HEK293 (cell line): ENCODE results near the gene SLC25A41.
A peak's percentile ranks its signal among the peaks of the same experiment; 100 is the strongest.

Experiments used
- BCL11A ChIP-seq: fragments of 450-650 bp; formaldehyde crosslinking; IDR thresholded peaks from 2 replicates; pipeline ENCODE4 v1.5.1; 2016; ENCODE audit warnings: low read depth, missing biosample characterization, missing genetic modification characterization
- GLI2 ChIP-seq: fragments of 450-650 bp; formaldehyde crosslinking; IDR thresholded peaks from 2 replicates; pipeline ENCODE4; 2017; ENCODE audit warnings: missing biosample characterization, missing genetic modification characterization, low read depth, borderline replicate concordance
- GLIS1 ChIP-seq: fragments of 450-650 bp; formaldehyde crosslinking; IDR thresholded peaks from 2 replicates; pipeline ENCODE4 v1.5.1; 2016; ENCODE audit warnings: missing biosample characterization, missing genetic modification characterization
- HOXD13 ChIP-seq: sonication (generic); formaldehyde crosslinking; IDR thresholded peaks from 2 replicates; pipeline ENCODE4 v1.8.0; 2022; ENCODE audit warnings: missing genetic modification reagents, borderline replicate concordance
- KLF9 ChIP-seq: fragments of 450-650 bp; formaldehyde crosslinking; IDR thresholded peaks from 2 replicates; pipeline ENCODE4 v1.5.1; 2016; ENCODE audit warnings: missing biosample characterization, missing genetic modification characterization, low read depth
- MYNN ChIP-seq: fragments of 450-650 bp; formaldehyde crosslinking; IDR thresholded peaks from 2 replicates; pipeline ENCODE4 v1.5.1; 2016; ENCODE audit warnings: missing biosample characterization, missing genetic modification characterization, borderline replicate concordance
- SCRT2 ChIP-seq: fragments of 450-650 bp; formaldehyde crosslinking; IDR thresholded peaks from 2 replicates; pipeline ENCODE4 v1.5.1; 2016; ENCODE audit warnings: missing biosample characterization, missing genetic modification characterization
- SP3 ChIP-seq: fragments of 450-650 bp; formaldehyde crosslinking; IDR thresholded peaks from 2 replicates; pipeline ENCODE4 v1.5.1; 2016; ENCODE audit warnings: missing biosample characterization, missing genetic modification characterization
- ZBTB20 ChIP-seq: fragments of 450-650 bp; formaldehyde crosslinking; IDR thresholded peaks from 2 replicates; pipeline ENCODE4 v1.5.1; 2016; ENCODE audit warnings: missing biosample characterization, missing genetic modification characterization
- ZBTB21 ChIP-seq: fragments of 450-650 bp; formaldehyde crosslinking; IDR thresholded peaks from 2 replicates; pipeline ENCODE4 v1.5.1; 2017; ENCODE audit warnings: missing biosample characterization, missing genetic modification characterization
- ZBTB48 ChIP-seq: fragments of 450-650 bp; formaldehyde crosslinking; IDR thresholded peaks from 2 replicates; pipeline ENCODE4 v1.5.1; 2016; ENCODE audit warnings: missing biosample characterization, missing genetic modification characterization
- ZEB2 ChIP-seq: fragments of 450-650 bp; formaldehyde crosslinking; IDR thresholded peaks from 2 replicates; pipeline ENCODE4 v1.5.1; 2016; ENCODE audit warnings: missing biosample characterization, missing genetic modification characterization
- ZNF121 ChIP-seq: fragments of 450-650 bp; formaldehyde crosslinking; IDR thresholded peaks from 2 replicates; pipeline ENCODE4 v1.5.1; 2016; ENCODE audit warnings: missing biosample characterization, missing genetic modification characterization
- ZNF146 ChIP-seq: fragments of 450-650 bp; formaldehyde crosslinking; IDR thresholded peaks from 2 replicates; pipeline ENCODE4 v1.5.1; 2016; ENCODE audit warnings: missing biosample characterization, missing genetic modification characterization
- ZNF16 ChIP-seq: fragments of 450-650 bp; formaldehyde crosslinking; IDR thresholded peaks from 2 replicates; pipeline ENCODE4 v1.5.1; 2016; ENCODE audit warnings: low read depth, missing biosample characterization, missing genetic modification characterization
- ZNF169 ChIP-seq: fragments of 450-650 bp; formaldehyde crosslinking; IDR thresholded peaks from 2 replicates; pipeline ENCODE4 v1.5.1; 2016; ENCODE audit warnings: missing biosample characterization, missing genetic modification characterization
- ZNF221 ChIP-seq: fragments of 450-650 bp; formaldehyde crosslinking; IDR thresholded peaks from 2 replicates; pipeline ENCODE4 v1.5.1; 2017; ENCODE audit warnings: missing biosample characterization, missing genetic modification characterization, borderline replicate concordance
- ZNF266 ChIP-seq: fragments of 450-650 bp; formaldehyde crosslinking; IDR thresholded peaks from 2 replicates; pipeline ENCODE4 v1.5.1; 2016; ENCODE audit warnings: missing biosample characterization, missing genetic modification characterization, low read depth
- ZNF341 ChIP-seq: fragments of 450-650 bp; formaldehyde crosslinking; IDR thresholded peaks from 2 replicates; pipeline ENCODE4; 2016; ENCODE audit warnings: low read depth, missing biosample characterization, missing genetic modification characterization
- ZNF350 ChIP-seq: fragments of 450-650 bp; formaldehyde crosslinking; IDR thresholded peaks from 2 replicates; pipeline ENCODE4 v1.5.0; 2017; ENCODE audit warnings: missing biosample characterization, mild to moderate bottlenecking, missing genetic modification characterization
- ZNF354C ChIP-seq: fragments of 450-650 bp; formaldehyde crosslinking; IDR thresholded peaks from 2 replicates; pipeline ENCODE4 v1.5.1; 2016; ENCODE audit warnings: missing biosample characterization, missing genetic modification characterization, low read depth, borderline replicate concordance
- ZNF404 ChIP-seq: fragments of 450-650 bp; formaldehyde crosslinking; IDR thresholded peaks from 2 replicates; pipeline ENCODE4 v1.5.1; 2017; ENCODE audit warnings: missing biosample characterization, missing genetic modification characterization
- ZNF549 ChIP-seq: fragments of 450-650 bp; IDR thresholded peaks from 2 replicates; pipeline ENCODE4 v1.5.1; 2018; ENCODE audit warnings: missing biosample characterization, missing genetic modification characterization, mild to moderate bottlenecking, inconsistent platforms, moderate library complexity
- ZNF561 ChIP-seq: fragments of 450-650 bp; IDR thresholded peaks from 2 replicates; pipeline ENCODE4 v1.5.1; 2018; ENCODE audit warnings: missing biosample characterization, missing genetic modification characterization, borderline replicate concordance
- ZNF600 ChIP-seq: fragments of 450-650 bp; formaldehyde crosslinking; IDR thresholded peaks from 2 replicates; pipeline ENCODE4 v1.5.1; 2016; ENCODE audit warnings: missing biosample characterization, missing genetic modification characterization
- ZNF629 ChIP-seq: fragments of 450-650 bp; formaldehyde crosslinking; IDR thresholded peaks from 2 replicates; pipeline ENCODE4 v1.5.1; 2017; ENCODE audit warnings: missing biosample characterization, missing genetic modification characterization
- ZNF701 ChIP-seq: fragments of 450-650 bp; formaldehyde crosslinking; IDR thresholded peaks from 2 replicates; pipeline ENCODE4 v1.5.1; 2016; ENCODE audit warnings: missing biosample characterization, missing genetic modification characterization
- ZNF76 ChIP-seq: fragments of 450-650 bp; formaldehyde crosslinking; IDR thresholded peaks from 2 replicates; pipeline ENCODE4; 2016; ENCODE audit warnings: low read depth, missing biosample characterization, missing genetic modification characterization, borderline replicate concordance
- TF ChIP-seq, protein P1 (sequence below): fragments of 450-650 bp; formaldehyde crosslinking; IDR thresholded peaks from 2 replicates; pipeline ENCODE4 v1.5.1; 2016; ENCODE audit warnings: missing biosample characterization, missing genetic modification characterization
- TF ChIP-seq, protein P2 (sequence below): fragments of 450-650 bp; formaldehyde crosslinking; IDR thresholded peaks from 2 replicates; pipeline ENCODE4 v1.5.1; 2016; ENCODE audit warnings: missing biosample characterization, missing genetic modification characterization
- TF ChIP-seq, protein P3 (sequence below): fragments of 450-650 bp; formaldehyde crosslinking; IDR thresholded peaks from 2 replicates; pipeline ENCODE4 v1.5.1; 2017; ENCODE audit warnings: missing biosample characterization, missing genetic modification characterization
- TF ChIP-seq, protein P4 (sequence below): fragments of 450-650 bp; formaldehyde crosslinking; IDR thresholded peaks from 2 replicates; pipeline ENCODE4 v1.5.1; 2016; ENCODE audit warnings: missing biosample characterization, missing genetic modification characterization
- TF ChIP-seq, protein P5 (sequence below): fragments of 450-650 bp; formaldehyde crosslinking; IDR thresholded peaks from 2 replicates; pipeline ENCODE4 v1.5.1; 2016; ENCODE audit warnings: missing biosample characterization, missing genetic modification characterization

The SLC25A41 gene

DNA sequence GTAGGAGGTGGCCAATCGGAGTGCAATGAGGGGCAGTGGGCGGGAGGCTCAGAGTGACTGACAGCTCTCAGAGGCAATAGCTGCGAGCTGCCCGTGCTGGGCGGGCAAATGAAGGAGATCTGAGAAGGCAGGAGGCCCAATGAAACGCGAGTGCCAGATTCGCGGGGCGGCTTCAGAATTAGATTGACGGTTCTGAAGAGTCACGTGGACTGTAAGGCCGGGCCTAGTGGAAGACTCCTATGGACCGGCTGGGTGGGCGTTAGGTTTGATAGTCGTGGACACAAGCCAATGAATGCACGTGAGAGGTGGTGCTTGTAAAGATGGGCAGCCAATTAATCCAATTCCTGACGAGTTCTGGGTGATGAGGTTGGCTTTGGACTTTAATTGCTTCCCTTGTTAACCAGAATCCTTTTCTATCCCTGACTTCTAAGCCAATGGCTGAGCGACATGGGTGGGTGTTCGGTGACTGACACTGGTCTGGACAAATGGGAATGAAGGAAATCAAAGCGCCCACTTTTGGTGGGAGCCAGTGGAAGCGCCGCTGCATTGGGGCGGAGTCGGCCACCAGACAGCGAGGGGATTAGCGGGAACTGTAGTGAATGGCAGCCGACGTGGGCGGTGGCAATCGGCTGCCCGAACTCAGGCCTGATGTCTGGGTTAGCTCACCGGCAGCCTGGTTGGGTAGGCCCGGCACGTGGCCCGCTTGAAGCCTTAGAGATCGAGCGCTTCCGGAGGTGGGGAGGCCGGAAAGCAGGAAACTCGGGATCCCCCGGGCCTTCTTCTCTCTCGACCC is 8.4 kb downstream of the SLC25A41 start (continued):
- TF ChIP-seq ZEB2 (no peak), ZNF76 (tag by site-specific recombination) (peak; percentile 90), ZNF350 (tag by site-specific recombination) (peak; percentile 99), GLIS1 (tag by site-specific recombination) (no peak; the same call in 1 of the 2 replicates), HOXD13 (peak; percentile 99), ZNF221 (no peak), ZNF146 (tag by site-specific recombination) (no peak), ZNF561 (tag by site-specific recombination) (peak; percentile 84), ZNF354C (tag by site-specific recombination) (no peak), ZBTB20 (tag by site-specific recombination) (no peak), ZNF169 (tag by site-specific recombination) (no peak), BCL11A (tag by site-specific recombination) (no peak), ZNF266 (tag by site-specific recombination) (no peak), GLI2 (tag by site-specific recombination) (no peak), ZNF121 (tag by site-specific recombination) (no peak), ZNF549 (tag by site-specific recombination) (no peak), ZNF16 (tag by site-specific recombination) (no peak), ZNF629 (no peak; the same call in 1 of the 2 replicates), ZBTB48 (tag by site-specific recombination) (peak; percentile 81), SP3 (tag by site-specific recombination) (peak; percentile 99), SCRT2 (no peak), KLF9 (tag by site-specific recombination) (peak; percentile 55), ZBTB21 (0 out of 2 replicates have a peak, but pooled peaks have one; percentile 26), ZNF701 (no peak), ZNF600 (tag by site-specific recombination) (no peak), ZNF404 (tag by site-specific recombination) (no peak), MYNN (tag by site-specific recombination) (no peak), ZNF341 (tag by site-specific recombination) (peak; percentile 79)
- TF ChIP-seq, protein P1, sequence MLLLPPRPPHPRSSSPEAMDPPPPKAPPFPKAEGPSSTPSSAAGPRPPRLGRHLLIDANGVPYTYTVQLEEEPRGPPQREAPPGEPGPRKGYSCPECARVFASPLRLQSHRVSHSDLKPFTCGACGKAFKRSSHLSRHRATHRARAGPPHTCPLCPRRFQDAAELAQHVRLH (tag by site-specific recombination) = peak; percentile 70
- TF ChIP-seq, protein P2, sequence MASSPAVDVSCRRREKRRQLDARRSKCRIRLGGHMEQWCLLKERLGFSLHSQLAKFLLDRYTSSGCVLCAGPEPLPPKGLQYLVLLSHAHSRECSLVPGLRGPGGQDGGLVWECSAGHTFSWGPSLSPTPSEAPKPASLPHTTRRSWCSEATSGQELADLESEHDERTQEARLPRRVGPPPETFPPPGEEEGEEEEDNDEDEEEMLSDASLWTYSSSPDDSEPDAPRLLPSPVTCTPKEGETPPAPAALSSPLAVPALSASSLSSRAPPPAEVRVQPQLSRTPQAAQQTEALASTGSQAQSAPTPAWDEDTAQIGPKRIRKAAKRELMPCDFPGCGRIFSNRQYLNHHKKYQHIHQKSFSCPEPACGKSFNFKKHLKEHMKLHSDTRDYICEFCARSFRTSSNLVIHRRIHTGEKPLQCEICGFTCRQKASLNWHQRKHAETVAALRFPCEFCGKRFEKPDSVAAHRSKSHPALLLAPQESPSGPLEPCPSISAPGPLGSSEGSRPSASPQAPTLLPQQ (tag by site-specific recombination) = peak; percentile 92
- TF ChIP-seq, protein P3, sequence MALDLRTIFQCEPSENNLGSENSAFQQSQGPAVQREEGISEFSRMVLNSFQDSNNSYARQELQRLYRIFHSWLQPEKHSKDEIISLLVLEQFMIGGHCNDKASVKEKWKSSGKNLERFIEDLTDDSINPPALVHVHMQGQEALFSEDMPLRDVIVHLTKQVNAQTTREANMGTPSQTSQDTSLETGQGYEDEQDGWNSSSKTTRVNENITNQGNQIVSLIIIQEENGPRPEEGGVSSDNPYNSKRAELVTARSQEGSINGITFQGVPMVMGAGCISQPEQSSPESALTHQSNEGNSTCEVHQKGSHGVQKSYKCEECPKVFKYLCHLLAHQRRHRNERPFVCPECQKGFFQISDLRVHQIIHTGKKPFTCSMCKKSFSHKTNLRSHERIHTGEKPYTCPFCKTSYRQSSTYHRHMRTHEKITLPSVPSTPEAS (tag by site-specific recombination) = no peak
- TF ChIP-seq, protein P4, sequence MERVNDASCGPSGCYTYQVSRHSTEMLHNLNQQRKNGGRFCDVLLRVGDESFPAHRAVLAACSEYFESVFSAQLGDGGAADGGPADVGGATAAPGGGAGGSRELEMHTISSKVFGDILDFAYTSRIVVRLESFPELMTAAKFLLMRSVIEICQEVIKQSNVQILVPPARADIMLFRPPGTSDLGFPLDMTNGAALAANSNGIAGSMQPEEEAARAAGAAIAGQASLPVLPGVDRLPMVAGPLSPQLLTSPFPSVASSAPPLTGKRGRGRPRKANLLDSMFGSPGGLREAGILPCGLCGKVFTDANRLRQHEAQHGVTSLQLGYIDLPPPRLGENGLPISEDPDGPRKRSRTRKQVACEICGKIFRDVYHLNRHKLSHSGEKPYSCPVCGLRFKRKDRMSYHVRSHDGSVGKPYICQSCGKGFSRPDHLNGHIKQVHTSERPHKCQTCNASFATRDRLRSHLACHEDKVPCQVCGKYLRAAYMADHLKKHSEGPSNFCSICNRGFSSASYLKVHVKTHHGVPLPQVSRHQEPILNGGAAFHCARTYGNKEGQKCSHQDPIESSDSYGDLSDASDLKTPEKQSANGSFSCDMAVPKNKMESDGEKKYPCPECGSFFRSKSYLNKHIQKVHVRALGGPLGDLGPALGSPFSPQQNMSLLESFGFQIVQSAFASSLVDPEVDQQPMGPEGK (tag by site-specific recombination) = peak; percentile 36; the same call in 1 of the 2 replicates
- TF ChIP-seq, protein P5, sequence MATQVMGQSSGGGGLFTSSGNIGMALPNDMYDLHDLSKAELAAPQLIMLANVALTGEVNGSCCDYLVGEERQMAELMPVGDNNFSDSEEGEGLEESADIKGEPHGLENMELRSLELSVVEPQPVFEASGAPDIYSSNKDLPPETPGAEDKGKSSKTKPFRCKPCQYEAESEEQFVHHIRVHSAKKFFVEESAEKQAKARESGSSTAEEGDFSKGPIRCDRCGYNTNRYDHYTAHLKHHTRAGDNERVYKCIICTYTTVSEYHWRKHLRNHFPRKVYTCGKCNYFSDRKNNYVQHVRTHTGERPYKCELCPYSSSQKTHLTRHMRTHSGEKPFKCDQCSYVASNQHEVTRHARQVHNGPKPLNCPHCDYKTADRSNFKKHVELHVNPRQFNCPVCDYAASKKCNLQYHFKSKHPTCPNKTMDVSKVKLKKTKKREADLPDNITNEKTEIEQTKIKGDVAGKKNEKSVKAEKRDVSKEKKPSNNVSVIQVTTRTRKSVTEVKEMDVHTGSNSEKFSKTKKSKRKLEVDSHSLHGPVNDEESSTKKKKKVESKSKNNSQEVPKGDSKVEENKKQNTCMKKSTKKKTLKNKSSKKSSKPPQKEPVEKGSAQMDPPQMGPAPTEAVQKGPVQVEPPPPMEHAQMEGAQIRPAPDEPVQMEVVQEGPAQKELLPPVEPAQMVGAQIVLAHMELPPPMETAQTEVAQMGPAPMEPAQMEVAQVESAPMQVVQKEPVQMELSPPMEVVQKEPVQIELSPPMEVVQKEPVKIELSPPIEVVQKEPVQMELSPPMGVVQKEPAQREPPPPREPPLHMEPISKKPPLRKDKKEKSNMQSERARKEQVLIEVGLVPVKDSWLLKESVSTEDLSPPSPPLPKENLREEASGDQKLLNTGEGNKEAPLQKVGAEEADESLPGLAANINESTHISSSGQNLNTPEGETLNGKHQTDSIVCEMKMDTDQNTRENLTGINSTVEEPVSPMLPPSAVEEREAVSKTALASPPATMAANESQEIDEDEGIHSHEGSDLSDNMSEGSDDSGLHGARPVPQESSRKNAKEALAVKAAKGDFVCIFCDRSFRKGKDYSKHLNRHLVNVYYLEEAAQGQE (tag by site-specific recombination) = no peak
